Pons (tissue), 1 donor: ENCODE data around the gene COL6A2.

Experiments used
- DNase-seq: peaks from one replicate; pipeline ENCODE4 v3.0.0-alpha.2; 2016; ENCODE audit warnings: low spot score

Gene COL6A2

GRCh38 chr21:46114963-46115362 lies 17.1 kb downstream of the COL6A2 start:
- no peak for DNase-seq

- no peak for DNase-seq
Measured at GRCh38 chr21:46115441-46116188, 17.7 kb downstream of the COL6A2 start.

GRCh38 chr21:46116189-46116775 lies 18.4 kb downstream of the COL6A2 start:
- no peak for DNase-seq

GRCh38 chr21:46116776-46117585 lies 19.1 kb downstream of the COL6A2 start:
- no peak for DNase-seq

DNA sequence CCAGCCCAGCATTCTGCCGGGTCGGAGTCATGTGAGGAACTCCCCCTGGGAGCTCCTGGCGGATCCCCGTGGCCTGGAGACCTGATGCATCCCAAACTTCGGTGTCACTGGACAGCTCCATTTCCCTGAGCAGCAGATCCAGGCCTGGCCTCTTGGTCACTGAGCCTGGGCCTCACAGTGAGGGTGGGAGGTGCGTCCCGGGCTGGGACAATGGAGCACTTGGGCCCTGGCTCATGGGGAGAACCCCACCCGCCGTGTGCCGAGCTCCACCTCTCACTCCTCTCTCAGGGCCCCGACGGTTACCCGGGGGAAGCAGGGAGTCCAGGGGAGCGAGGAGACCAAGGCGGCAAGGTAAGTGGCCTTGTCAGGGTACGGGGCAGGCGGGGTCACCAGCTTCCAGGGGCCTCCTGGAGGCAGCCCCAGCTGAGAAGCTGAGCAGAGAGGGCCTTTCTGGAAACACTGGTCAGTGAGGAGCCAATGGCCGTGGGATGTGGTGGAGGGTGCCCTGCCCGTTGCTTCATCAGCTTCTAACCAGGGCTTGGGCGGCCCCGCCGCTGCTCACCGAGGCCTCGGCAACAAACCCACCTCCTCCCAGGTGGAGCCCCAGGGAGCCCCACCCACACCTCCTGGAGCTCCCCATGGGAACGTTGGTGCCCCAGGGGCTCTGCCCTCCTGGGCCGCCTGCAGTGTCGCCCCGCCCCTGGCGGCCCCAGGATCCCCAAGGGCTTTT lies 19.8 kb downstream of the COL6A2 start:
- no peak for DNase-seq

DNA sequence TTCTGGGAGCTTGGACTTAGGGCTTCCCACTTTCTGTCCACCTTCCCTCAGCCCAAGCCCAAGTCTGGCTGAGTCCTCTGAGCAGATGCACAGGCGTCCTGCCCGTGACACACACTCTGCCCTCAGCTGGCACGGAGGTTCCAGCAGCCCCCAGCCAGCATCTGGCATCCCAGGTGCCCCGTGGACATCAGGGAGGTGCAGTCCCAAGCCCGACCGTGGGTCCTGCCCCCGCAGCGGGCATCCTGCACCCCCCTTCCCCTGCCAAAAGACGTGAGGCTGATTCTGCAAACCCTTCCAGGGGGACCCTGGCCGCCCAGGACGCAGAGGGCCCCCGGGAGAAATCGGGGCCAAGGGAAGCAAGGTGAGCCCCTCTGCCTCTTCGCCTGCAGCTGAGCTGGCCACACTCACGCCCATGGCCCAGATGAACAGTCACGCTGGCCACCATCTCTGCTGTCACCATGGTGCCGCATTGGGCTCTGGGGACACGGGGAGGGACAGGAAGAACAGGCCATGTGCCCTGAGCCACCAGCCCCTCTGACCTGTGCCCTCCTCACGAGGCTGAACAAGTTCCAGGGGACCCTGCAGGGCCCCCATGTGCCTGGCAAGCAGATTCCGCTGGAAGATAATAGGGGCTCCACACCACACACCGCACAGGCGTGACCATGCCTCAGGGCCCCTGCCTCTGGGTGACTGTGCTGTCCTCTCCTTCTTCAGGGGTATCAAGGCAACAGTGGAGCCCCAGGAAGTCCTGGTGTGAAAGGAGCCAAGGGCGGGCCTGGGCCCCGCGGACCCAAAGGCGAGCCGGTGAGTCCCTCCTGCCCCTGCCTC lies 20.6 kb downstream of the COL6A2 start:
- no peak for DNase-seq

- no peak for DNase-seq
Measured at GRCh38 chr21:46119144-46119636, 21.3 kb downstream of the COL6A2 start.

GRCh38 chr21:46119637-46120271 lies 21.8 kb downstream of the COL6A2 start:
- DNase-seq: no peak

GRCh38 chr21:46120301-46121285 lies 22.7 kb downstream of the COL6A2 start:
- no peak for DNase-seq

DNA sequence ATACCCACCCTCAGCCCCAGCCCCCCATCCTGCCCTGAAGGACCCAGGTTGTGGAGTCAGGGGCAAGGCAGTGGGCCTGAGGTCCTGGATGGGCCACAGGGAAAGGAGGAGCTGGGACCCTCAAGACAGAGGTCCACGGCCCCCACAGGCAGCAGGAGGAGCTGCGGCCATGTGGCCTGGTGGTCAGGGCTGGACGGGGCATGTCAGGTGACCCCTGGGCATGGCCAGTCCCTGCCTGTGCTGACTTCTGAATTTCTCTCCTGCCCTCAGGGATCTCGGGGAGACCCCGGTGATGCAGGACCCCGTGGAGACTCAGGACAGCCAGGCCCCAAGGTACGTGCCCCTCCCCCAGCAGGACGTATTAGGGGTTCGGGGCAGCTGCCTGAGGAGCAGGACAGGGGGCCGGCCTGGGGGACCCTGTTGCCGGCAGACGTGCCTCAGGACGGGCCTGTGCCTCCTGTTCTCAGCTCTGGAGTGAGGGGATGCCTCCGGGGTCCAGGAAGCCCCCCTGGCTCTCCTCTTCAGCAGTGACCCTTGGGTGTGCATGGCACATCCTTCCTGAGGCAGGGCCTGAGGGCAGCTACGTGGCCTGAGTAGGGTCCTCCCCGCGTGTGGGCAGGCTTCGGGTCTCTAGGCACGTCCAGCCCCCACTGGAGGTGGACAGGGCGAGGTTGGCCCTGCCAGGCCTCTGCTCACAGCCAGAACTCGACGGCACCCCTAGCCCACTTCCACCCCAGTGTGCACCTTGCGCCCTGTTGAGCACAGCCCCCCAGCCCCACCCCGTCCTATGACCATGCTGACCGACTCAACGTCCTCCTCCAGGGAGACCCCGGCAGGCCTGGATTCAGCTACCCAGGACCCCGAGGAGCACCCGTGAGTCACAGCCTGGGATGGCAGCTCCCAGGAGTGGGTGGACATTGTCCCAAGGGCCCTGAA lies 23.6 kb downstream of the COL6A2 start:
- no peak for DNase-seq

GRCh38 chr21:46122237-46122671 lies 24.3 kb downstream of the COL6A2 start:
- no peak for DNase-seq

DNA sequence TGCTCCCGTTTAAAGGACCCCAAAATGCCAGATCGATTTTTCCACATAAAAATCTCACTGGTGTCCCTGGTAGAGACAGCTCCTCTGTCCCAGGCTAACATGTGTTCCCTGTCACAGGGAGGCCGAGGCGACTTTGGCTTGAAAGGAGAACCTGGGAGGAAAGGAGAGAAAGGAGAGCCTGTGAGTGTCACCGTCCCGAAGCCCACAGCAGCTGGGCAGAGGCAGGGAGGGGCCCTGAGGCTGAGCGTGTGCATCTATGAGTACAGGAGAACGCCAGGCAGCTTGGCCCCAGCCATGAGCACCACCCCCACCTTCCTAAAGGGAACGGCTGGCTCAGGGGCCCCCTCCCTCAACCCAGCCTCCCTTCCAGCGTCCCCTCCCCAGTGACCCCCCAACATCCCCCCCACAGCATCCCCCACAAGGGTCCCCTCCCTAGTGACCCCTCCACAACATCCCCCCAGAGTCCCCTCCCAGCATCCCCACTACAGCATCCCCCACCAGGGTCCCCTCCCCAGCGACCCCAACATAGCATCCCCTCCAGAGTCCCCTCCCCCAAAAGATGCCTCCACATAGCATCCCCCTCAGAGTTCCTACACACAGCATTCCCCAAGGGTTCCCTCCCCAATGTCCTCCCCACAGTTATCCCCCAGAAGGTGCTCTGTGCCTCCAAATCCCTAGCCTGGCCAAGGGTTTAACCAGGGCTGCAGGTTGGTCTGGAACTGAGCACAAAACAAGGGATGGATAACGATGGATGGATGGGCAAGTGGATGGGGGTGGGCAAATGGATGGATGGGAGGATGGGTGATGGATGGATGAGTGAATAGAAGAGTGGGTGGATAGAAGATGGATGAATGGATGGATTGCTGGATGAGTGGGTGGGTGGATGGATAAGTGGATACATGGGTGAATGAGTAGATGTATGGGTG lies 25.1 kb downstream of the COL6A2 start:
- no peak for DNase-seq

- no peak for DNase-seq
Measured at GRCh38 chr21:46124083-46124925, 26.4 kb downstream of the COL6A2 start.

GRCh38 chr21:46124926-46125845 lies 27.3 kb downstream of the COL6A2 start:
- no peak for DNase-seq

- DNase-seq: no peak
Measured at GRCh38 chr21:46125846-46126301, 28.0 kb downstream of the COL6A2 start.
